Neural cell (in vitro differentiated cells): Measurements from ENCODE around the gene MEX3B.

Experiments used
- CTCF ChIP-seq: fragments of 450-650 bp; IDR thresholded peaks from 2 replicates; pipeline ENCODE4 v1.5.1; 2014; ENCODE audit warnings: antibody characterized with exemption, mild to moderate bottlenecking, moderate library complexity; ENCODE audit not compliant: poor library complexity, severe bottlenecking
- EP300 ChIP-seq: fragments of 450-650 bp; conservative IDR thresholded peaks from 2 replicates; pipeline ENCODE4 v1.6.1; 2014; ENCODE audit warnings: antibody characterized with exemption, mild to moderate bottlenecking, moderate library complexity; ENCODE audit not compliant: poor library complexity, severe bottlenecking
- EZH2 ChIP-seq: fragments of 200-600, 300-800 bp; shearing (Covaris generic), sonication (generic); IDR thresholded peaks from 2 replicates; pipeline ENCODE4 v1.6.1; 2014; ENCODE audit warnings: antibody characterized with exemption, low read length, borderline replicate concordance, mild to moderate bottlenecking; ENCODE audit not compliant: insufficient read depth, poor library complexity, severe bottlenecking
- POLR2AphosphoS5 ChIP-seq: IDR thresholded peaks from 2 replicates; pipeline ENCODE4 v1.6.1; 2012
- RAD21 ChIP-seq: fragments of 450-650 bp; conservative IDR thresholded peaks from 2 replicates; pipeline ENCODE4 v1.6.1; 2014; ENCODE audit warnings: antibody characterized with exemption, mild to moderate bottlenecking, moderate library complexity
- SMC3 ChIP-seq: fragments of 450-650 bp; conservative IDR thresholded peaks from 2 replicates; pipeline ENCODE4 v1.6.1; 2014; ENCODE audit warnings: antibody characterized with exemption, mild to moderate bottlenecking, moderate library complexity; ENCODE audit not compliant: poor library complexity
- TAF1 ChIP-seq: IDR thresholded peaks from 2 replicates; pipeline ENCODE4 v1.6.1; 2012; ENCODE audit warnings: low read depth

- no peak for TF ChIP-seq CTCF
- no peak for TF ChIP-seq RAD21
- TF ChIP-seq POLR2AphosphoS5 = no peak
- no peak for TF ChIP-seq EZH2
- TF ChIP-seq EP300 = no peak
- TF ChIP-seq TAF1 = no peak
- no peak for TF ChIP-seq SMC3
Measured at GRCh38 chr15:82056958-82057823, 11.4 kb upstream of the MEX3B start.
